ENCODE results near the gene PRELP.
A peak's percentile ranks its signal among the peaks of the same experiment; 100 is the strongest.
"Not testable (repeated sequence)": the region's sequence is repeated elsewhere in the genome, so short reads cannot be mapped to it uniquely, and the experiment has no call there.

PRELP gene

GRCh38 chr1:203444171-203444576, 31.4 kb upstream of the PRELP start:
- TF ChIP-seq, protein P1, sequence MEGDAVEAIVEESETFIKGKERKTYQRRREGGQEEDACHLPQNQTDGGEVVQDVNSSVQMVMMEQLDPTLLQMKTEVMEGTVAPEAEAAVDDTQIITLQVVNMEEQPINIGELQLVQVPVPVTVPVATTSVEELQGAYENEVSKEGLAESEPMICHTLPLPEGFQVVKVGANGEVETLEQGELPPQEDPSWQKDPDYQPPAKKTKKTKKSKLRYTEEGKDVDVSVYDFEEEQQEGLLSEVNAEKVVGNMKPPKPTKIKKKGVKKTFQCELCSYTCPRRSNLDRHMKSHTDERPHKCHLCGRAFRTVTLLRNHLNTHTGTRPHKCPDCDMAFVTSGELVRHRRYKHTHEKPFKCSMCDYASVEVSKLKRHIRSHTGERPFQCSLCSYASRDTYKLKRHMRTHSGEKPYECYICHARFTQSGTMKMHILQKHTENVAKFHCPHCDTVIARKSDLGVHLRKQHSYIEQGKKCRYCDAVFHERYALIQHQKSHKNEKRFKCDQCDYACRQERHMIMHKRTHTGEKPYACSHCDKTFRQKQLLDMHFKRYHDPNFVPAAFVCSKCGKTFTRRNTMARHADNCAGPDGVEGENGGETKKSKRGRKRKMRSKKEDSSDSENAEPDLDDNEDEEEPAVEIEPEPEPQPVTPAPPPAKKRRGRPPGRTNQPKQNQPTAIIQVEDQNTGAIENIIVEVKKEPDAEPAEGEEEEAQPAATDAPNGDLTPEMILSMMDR (IDR thresholded peaks at IDR 0.05; ENCODE audit: low read depth, low read length) = no peak
- no peak for DNase-seq (ENCODE audit: low read depth in 2 of 2)
- no peak overlapping the region for H3K4me3 ChIP-seq (replicated peaks in 1 of 2; ENCODE audit: low read depth in 2 of 2, low read length in 2 of 2)

DNA sequence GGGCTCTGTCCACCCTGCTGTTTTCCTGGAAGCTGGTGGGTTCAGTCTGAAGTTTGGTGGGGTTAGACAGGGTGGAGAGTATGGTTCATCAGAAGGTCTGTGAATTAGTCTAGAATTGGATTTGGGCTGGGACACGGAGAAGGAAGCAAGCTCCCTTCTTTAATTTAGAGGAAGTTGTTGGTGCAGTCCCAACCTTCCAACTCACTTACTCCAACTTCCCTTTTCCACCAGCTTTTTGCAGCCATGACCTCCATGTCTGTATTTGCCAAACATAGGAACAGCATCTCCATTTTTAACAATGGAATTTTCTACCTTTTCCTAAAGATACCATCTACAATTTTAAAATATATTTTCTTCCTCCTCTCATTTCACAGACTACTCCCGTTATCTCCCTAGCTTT, 28.5 kb upstream of the PRELP start:
- TF ChIP-seq, protein P1 (IDR thresholded peaks at IDR 0.05; ENCODE audit: low read depth, low read length) = no peak
- DNase-seq (ENCODE audit: low read depth in 2 of 2) = no peak
- H3K4me3 ChIP-seq (replicated peaks in 1 of 2; ENCODE audit: low read depth in 2 of 2, low read length in 2 of 2) = no peak overlapping the region

GRCh38 chr1:203447598-203447997, 28.0 kb upstream of the PRELP start:
- not testable (repeated sequence) for DNase-seq (ENCODE audit: low read depth in 2 of 2); H3K4me3 ChIP-seq (replicated peaks in 1 of 2; ENCODE audit: low read depth in 2 of 2, low read length in 2 of 2)

GRCh38 chr1:203448521-203449061, 27.0 kb upstream of the PRELP start:
- DNase-seq (ENCODE audit: low read depth in 2 of 2) = peak; percentile 19 to 21
- TF ChIP-seq, protein P1 (IDR thresholded peaks at IDR 0.05; ENCODE audit: low read depth, low read length) = no peak

DNA sequence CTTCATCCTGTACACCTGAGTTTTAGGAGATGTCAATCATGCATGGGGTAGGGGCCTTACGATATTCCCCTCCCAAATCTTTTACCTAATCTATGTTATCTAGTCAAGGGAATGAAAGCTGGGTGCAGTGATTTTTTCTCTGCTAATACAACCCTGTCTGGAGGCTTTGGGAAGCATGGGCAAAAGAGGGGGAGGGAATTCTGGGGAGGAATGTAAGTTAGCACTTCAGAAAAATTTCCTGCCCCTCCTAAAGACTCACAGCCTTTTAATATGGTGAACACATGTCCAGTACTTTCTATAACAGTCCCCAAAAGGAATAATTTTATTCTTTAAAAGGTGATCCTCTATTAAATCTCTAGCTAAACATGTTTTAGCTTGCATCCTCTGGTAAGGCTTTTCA, 25.6 kb upstream of the PRELP start:
- no peak for DNase-seq (ENCODE audit: low read depth in 2 of 2)
- no peak overlapping the region for H3K4me3 ChIP-seq (replicated peaks in 1 of 2; ENCODE audit: low read depth in 2 of 2, low read length in 2 of 2)
- TF ChIP-seq, protein P1 (IDR thresholded peaks at IDR 0.05; ENCODE audit: low read depth, low read length) = no peak

More at GRCh38 chr1:203448521-203449061, 27.0 kb upstream of the PRELP start:
- no peak overlapping the region for H3K4me3 ChIP-seq (replicated peaks in 1 of 2; ENCODE audit: low read depth in 2 of 2, low read length in 2 of 2)

DNA sequence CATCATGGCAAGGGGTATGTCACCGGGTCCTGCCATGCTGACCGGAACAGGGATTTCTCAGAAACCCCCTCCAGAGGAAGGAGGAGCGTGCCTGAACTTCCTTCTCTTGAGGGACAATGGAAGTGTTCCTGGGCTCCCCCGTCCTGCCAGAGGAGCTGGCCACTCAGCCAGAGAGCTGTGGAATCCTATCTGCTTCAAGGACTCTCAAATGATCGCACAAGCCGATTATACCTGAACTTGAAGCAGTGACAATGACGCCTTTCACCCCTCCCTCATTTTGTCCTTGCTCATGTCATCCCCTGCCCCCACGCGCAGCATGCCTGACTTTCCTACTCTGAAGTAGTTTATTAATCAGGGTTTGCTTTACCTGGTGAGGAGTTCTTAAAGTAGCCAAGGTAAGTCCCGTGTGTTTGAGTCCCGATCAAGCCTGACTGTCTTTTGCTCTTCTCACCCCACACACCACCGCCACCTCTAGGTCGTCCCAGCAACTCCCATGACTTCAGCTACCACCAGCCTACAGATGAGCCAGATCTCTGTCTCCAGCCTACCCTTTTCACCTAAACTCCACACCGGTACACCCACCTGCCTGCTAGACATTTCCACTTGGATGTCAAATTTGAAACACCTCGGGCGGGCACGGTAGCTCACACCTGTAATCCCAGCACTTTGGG, 25.0 kb upstream of the PRELP start:
- no peak overlapping the region for H3K4me3 ChIP-seq (replicated peaks in 1 of 2; ENCODE audit: low read depth in 2 of 2, low read length in 2 of 2)
- TF ChIP-seq, protein P1 (IDR thresholded peaks at IDR 0.05; ENCODE audit: low read depth, low read length) = no peak
- DNase-seq (ENCODE audit: low read depth in 2 of 2) = no peak

GRCh38 chr1:203451836-203452784, 23.5 kb upstream of the PRELP start:
- TF ChIP-seq, protein P1 (IDR thresholded peaks at IDR 0.05; ENCODE audit: low read depth, low read length) = no peak

More at GRCh38 chr1:203451836-203452784, 23.5 kb upstream of the PRELP start:
- no peak overlapping the region for H3K4me3 ChIP-seq (replicated peaks in 1 of 2; ENCODE audit: low read depth in 2 of 2, low read length in 2 of 2)
- DNase-seq (ENCODE audit: low read depth in 2 of 2) = no peak

Measured in cardiac fibroblast (primary cell).